ENCODE measurements around the gene FBXO31. TPM values are rescaled to one million over a fixed set of nuclear protein-coding genes. Genes with fewer than 3 reads are reported as not detected.

The FBXO31 gene
- polyA plus RNA-seq, 1 donor from 2014 or later: 20.6 TPM

- H3F3A ChIP-seq (ENCODE audit: insufficient read depth, low read length, poor library complexity, severe bottlenecking): no peaks in the 10 kb centered on the region
- peak overlapping the region; percentile 76 for H3K4me3 ChIP-seq (ENCODE audit: low read length)
- H3K9ac ChIP-seq (ENCODE audit: low read length): peak overlapping the region; percentile 82
- no peak for TF ChIP-seq MXI1 (conservative IDR thresholded peaks at IDR 0.05; ENCODE audit: poor library complexity, severe bottlenecking)
- TF ChIP-seq POLR2AphosphoS5 (IDR thresholded peaks at IDR 0.05): no peak
- TF ChIP-seq RAD21 (conservative IDR thresholded peaks at IDR 0.05): no peak
- TF ChIP-seq EP300 (conservative IDR thresholded peaks at IDR 0.05; ENCODE audit: poor library complexity, severe bottlenecking): no peak
- TF ChIP-seq SMC3 (conservative IDR thresholded peaks at IDR 0.05; ENCODE audit: poor library complexity): no peak
- no peak for TF ChIP-seq REST (IDR thresholded peaks at IDR 0.05; ENCODE audit: borderline replicate concordance)
- TF ChIP-seq CTCF (IDR thresholded peaks at IDR 0.05; ENCODE audit: poor library complexity, severe bottlenecking): no peak
- TF ChIP-seq EZH2 (IDR thresholded peaks at IDR 0.05; ENCODE audit: borderline replicate concordance, insufficient read depth, low read length, poor library complexity, severe bottlenecking): no peak
- TF ChIP-seq TAF1 (IDR thresholded peaks at IDR 0.05; ENCODE audit: low read depth): no peak
- no peak overlapping the region for H3K4me2 ChIP-seq (ENCODE audit: low read length)
- H3K79me2 ChIP-seq (replicated peaks; ENCODE audit: insufficient read depth, low read length): peaks cover 11% of the 10 kb centered on the region
- no peaks in the 10 kb centered on the region for H3K27me3 ChIP-seq (ENCODE audit: insufficient read depth, low read depth, low read length)
- no peaks in the 10 kb centered on the region for H3K9me2 ChIP-seq (ENCODE audit: insufficient read depth, low read length)
- H3K27ac ChIP-seq (ENCODE audit: low read length): peak overlapping the region; percentile 87
- no peaks in the 10 kb centered on the region for H4K20me1 ChIP-seq (ENCODE audit: insufficient read depth)
- H2AFZ ChIP-seq (ENCODE audit: low read depth, low read length): peak overlapping the region; percentile 83
- no peaks in the 10 kb centered on the region for H3K9me3 ChIP-seq (ENCODE audit: low read length)
- no peaks in the 10 kb centered on the region for H3K36me3 ChIP-seq (ENCODE audit: insufficient read depth, low read length)
Measured at GRCh38 chr16:87316450-87316922, 67.1 kb downstream of the FBXO31 start.

GRCh38 chr16:87314990-87315420, 68.6 kb downstream of the FBXO31 start:
- peaks cover 11% of the 10 kb centered on the region for H3K79me2 ChIP-seq (replicated peaks; ENCODE audit: insufficient read depth, low read length)
- no peak overlapping the region for H3K27ac ChIP-seq (ENCODE audit: low read length)
- H3K9me2 ChIP-seq (ENCODE audit: insufficient read depth, low read length): no peaks in the 10 kb centered on the region
- no peak overlapping the region for H3K4me3 ChIP-seq (ENCODE audit: low read length)
- H4K20me1 ChIP-seq (ENCODE audit: insufficient read depth): no peaks in the 10 kb centered on the region
- no peaks in the 10 kb centered on the region for H3F3A ChIP-seq (ENCODE audit: insufficient read depth, low read length, poor library complexity, severe bottlenecking)
- no peak overlapping the region for H2AFZ ChIP-seq (ENCODE audit: low read depth, low read length)
- H3K9me3 ChIP-seq (ENCODE audit: low read length): no peaks in the 10 kb centered on the region
- TF ChIP-seq RAD21 (conservative IDR thresholded peaks at IDR 0.05) (no peak), EZH2 (IDR thresholded peaks at IDR 0.05; ENCODE audit: borderline replicate concordance, insufficient read depth, low read length, poor library complexity, severe bottlenecking) (no peak), SMC3 (conservative IDR thresholded peaks at IDR 0.05; ENCODE audit: poor library complexity) (no peak), CTCF (IDR thresholded peaks at IDR 0.05; ENCODE audit: poor library complexity, severe bottlenecking) (no peak), EP300 (conservative IDR thresholded peaks at IDR 0.05; ENCODE audit: poor library complexity, severe bottlenecking) (no peak), TAF1 (IDR thresholded peaks at IDR 0.05; ENCODE audit: low read depth) (no peak), POLR2AphosphoS5 (IDR thresholded peaks at IDR 0.05) (no peak), MXI1 (conservative IDR thresholded peaks at IDR 0.05; ENCODE audit: poor library complexity, severe bottlenecking) (no peak), REST (IDR thresholded peaks at IDR 0.05; ENCODE audit: borderline replicate concordance) (no peak)
- no peak overlapping the region for H3K4me2 ChIP-seq (ENCODE audit: low read length)
- no peaks in the 10 kb centered on the region for H3K27me3 ChIP-seq (ENCODE audit: insufficient read depth, low read depth, low read length)
- no peak overlapping the region for H3K9ac ChIP-seq (ENCODE audit: low read length)
- H3K36me3 ChIP-seq (ENCODE audit: insufficient read depth, low read length): no peaks in the 10 kb centered on the region
